T-cell (primary cell): ENCODE data around the gene GNB2. TPM values are rescaled to one million over a fixed set of nuclear protein-coding genes. Genes with fewer than 3 reads are reported as not detected.

Experiments used
- ATAC-seq, 4 experiments: fragments of 200-7000 bp in 3 of 4; fragments of 150-1000 bp in 1 of 4; cut with Tn5 transposase; replicated peaks in 1 of 4; 1 replicate in 3 of 4; 2 replicates in 1 of 4; pipeline ENCODE4 v1.10.0; 2021; ENCODE audit warnings: moderate library complexity in 3 of 4, mild to moderate bottlenecking in 2 of 4, moderate number of reproducible peaks in 1 of 4
- CTCF ChIA-PET, 2 donors: fragments of 300-600 bp; sonication (Branson Sonifier 250); formaldehyde crosslinking; loops; one replicate each; lab custom pipeline; 2022; ENCODE audit warnings: antibody characterized with exemption in 2 of 2; lab: Charles Lee
- POLR2A ChIA-PET, 2 donors: fragments of 300-600 bp; sonication (Branson Sonifier 250); formaldehyde crosslinking; loops; one replicate each; lab custom pipeline; 2022; ENCODE audit warnings: antibody characterized with exemption in 2 of 2; lab: Charles Lee
- DNase-seq, 35 experiments: peaks; one replicate each; pipeline versions ENCODE4 v3.0.0 to v3.0.0-alpha.2; 2013 to 2023
- H3K27ac ChIP-seq: one replicate; pipeline ENCODE4 v1.5.1; 2013; ENCODE audit warnings: low read length
- H3K27me3 ChIP-seq, 2 experiments: replicated peaks in 1 of 2; 1 replicate in 1 of 2; 2 replicates in 1 of 2; pipeline versions ENCODE4 v1.6.1 to v1.7.0; 2013; ENCODE audit warnings: low read length in 1 of 2, mixed read lengths in 1 of 2; ENCODE audit not compliant: control insufficient read depth in 2 of 2, insufficient read depth in 2 of 2; ENCODE audit errors: extremely low read depth in 1 of 2
- H3K36me3 ChIP-seq, 2 donors: 1 replicate in 1 of 2; 2 replicates in 1 of 2; pipeline versions ENCODE4 v1.6.1 to v1.7.0; 2013; ENCODE audit warnings: low read length in 1 of 2; ENCODE audit not compliant: control insufficient read depth in 2 of 2, insufficient read depth in 1 of 2; ENCODE audit errors: extremely low read depth in 1 of 2
- H3K4me1 ChIP-seq, 2 experiments: 1 replicate in 1 of 2; 2 replicates in 1 of 2; pipeline versions ENCODE4 v1.6.1 to v1.7.0; 2013; ENCODE audit warnings: low read length in 2 of 2, mixed read lengths in 1 of 2; ENCODE audit not compliant: insufficient read depth in 2 of 2, control insufficient read depth in 1 of 2; ENCODE audit errors: extremely low read depth in 1 of 2
- H3K4me3 ChIP-seq, 2 donors: 1 replicate in 1 of 2; 2 replicates in 1 of 2; pipeline versions ENCODE4 v1.5.1 to v1.7.0; 2013; ENCODE audit warnings: mild to moderate bottlenecking in 2 of 2, low read length in 1 of 2, moderate library complexity in 1 of 2; ENCODE audit not compliant: control insufficient read depth in 1 of 2; ENCODE audit errors: extremely low read depth in 1 of 2
- H3K9me3 ChIP-seq: 2 replicates; pipeline ENCODE4 v1.7.0; 2013
- H3K27ac Mint-ChIP-seq, 2 donors: one replicate each; pipeline ENCODE4 v1.8.0; 2020 to 2021; ENCODE audit warnings: mild to moderate bottlenecking in 2 of 2, mixed read lengths in 2 of 2
- H3K27me3 Mint-ChIP-seq, 2 donors: one replicate each; pipeline ENCODE4 v1.8.0; 2021 to 2022; ENCODE audit warnings: mixed read lengths in 2 of 2
- H3K36me3 Mint-ChIP-seq: one replicate; pipeline ENCODE4 v1.8.0; 2021; ENCODE audit warnings: mixed read lengths
- H3K4me1 Mint-ChIP-seq, 3 donors: one replicate each; pipeline ENCODE4 v1.8.0; 2020 to 2022; ENCODE audit warnings: mixed read lengths in 3 of 3, mild to moderate bottlenecking in 1 of 3
- H3K4me3 Mint-ChIP-seq, 3 donors: one replicate each; pipeline ENCODE4 v1.8.0; 2020 to 2022; ENCODE audit warnings: mild to moderate bottlenecking in 3 of 3, mixed read lengths in 3 of 3, moderate library complexity in 3 of 3
- H3K9me3 Mint-ChIP-seq, 3 donors: one replicate each; pipeline ENCODE4 v1.8.0; 2020 to 2022; ENCODE audit warnings: mixed read lengths in 3 of 3
- WGBS: methylation state at CpG from one replicate; pipeline ENCODE4 v1.1.5; 2013; ENCODE audit warnings: missing lambda C conversion rate; ENCODE audit not compliant: insufficient coverage; 5-methylcytosine and 5-hydroxymethylcytosine counted together
- total RNA-seq, 35 experiments: library from RNA in 6 of 35; stranded (reverse) in 6 of 35; fragments of 120-200 nt in 1 of 35; gene quantifications; one replicate each; pipeline versions ENCODE4 v1.2.1 to v1.2.4 and lab custom pipeline; 2013 to 2026

The GNB2 gene
- total RNA-seq, 5 donors from 2014 or later (not counting 1 experiment from before 2014, with no cell fraction given) = 101 to 175 (median 153) TPM

DNA sequence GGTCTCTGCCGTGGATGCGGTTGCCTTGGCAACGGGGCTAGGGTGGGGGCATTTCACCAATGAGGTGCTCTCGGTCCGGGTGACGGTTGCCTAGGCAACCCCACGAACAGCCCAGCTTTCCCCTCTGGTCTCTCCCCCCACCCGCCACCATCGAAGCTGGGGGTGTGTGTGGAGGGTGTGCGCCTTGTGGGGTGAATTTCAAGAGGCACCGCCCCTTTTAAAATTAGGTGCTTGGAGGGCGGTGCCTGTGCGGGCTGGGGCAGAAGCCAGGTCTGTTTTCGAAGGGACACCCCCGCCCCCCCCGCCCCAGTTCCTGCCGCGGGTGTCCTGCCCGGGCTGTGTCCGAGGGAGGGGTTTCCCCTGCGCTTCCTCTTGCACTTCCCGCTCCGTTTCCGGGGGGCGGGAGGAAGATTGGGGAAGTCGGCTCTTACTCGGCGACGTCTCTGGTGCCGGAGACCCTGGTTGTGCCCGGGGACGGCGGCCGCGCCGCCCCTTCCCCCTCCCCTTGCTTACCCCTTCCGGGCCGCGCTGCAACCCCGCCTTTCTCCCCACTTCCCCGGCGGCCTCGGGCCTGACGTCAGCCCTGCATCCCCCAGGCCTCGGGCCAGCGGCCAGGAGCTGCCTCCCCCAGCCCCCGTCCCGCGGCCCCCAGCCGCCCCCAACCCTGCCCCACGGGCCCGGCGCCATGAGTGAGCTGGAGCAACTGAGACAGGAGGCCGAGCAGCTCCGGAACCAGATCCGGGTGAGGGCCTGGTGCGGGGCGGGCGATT lies 2.2 kb downstream of the GNB2 start:
- Histone ChIP-seq H3K9me3 (no peaks in the 10 kb centered on the region), H3K27ac (peak overlapping the region; percentile 76), H3K36me3 (peaks cover 14 to 39% of the 10 kb centered on the region in 2 donors), H3K4me3 (peak overlapping the region; percentile 80 to 85), H3K4me1 (peaks cover 4 to 58% of the 10 kb centered on the region in 2 experiments), H3K27me3 (no peaks in the 10 kb centered on the region)
- peak overlapping the region; percentile 92 to 94 for H3K27ac Mint-ChIP-seq
- ATAC-seq (peak; percentile 55 to 66 (median 58)), DNase-seq (peak; percentile 77 to 96 (median 90))
- H3K27me3 Mint-ChIP-seq = no peaks in the 10 kb centered on the region
- H3K4me3 Mint-ChIP-seq = peak overlapping the region; percentile 89 to 96 (median 92)
- 2% methylated on average over 28 of the region's 59 CpGs for WGBS
- H3K9me3 Mint-ChIP-seq = no peaks in the 10 kb centered on the region
- H3K4me1 Mint-ChIP-seq = peaks cover 27 to 42% (median 36%) of the 10 kb centered on the region in 3 donors
- peaks cover 15% of the 10 kb centered on the region for H3K36me3 Mint-ChIP-seq
- POLR2A ChIA-PET = no interaction called here
- CTCF ChIA-PET = interaction anchor here (0.6 to 0.8 kb wide), 3 partner anchors 30 to 1178 kb away, joined by 3 to 7 read pairs (median 3); no protein-coding TSS in a partner anchor

DNA sequence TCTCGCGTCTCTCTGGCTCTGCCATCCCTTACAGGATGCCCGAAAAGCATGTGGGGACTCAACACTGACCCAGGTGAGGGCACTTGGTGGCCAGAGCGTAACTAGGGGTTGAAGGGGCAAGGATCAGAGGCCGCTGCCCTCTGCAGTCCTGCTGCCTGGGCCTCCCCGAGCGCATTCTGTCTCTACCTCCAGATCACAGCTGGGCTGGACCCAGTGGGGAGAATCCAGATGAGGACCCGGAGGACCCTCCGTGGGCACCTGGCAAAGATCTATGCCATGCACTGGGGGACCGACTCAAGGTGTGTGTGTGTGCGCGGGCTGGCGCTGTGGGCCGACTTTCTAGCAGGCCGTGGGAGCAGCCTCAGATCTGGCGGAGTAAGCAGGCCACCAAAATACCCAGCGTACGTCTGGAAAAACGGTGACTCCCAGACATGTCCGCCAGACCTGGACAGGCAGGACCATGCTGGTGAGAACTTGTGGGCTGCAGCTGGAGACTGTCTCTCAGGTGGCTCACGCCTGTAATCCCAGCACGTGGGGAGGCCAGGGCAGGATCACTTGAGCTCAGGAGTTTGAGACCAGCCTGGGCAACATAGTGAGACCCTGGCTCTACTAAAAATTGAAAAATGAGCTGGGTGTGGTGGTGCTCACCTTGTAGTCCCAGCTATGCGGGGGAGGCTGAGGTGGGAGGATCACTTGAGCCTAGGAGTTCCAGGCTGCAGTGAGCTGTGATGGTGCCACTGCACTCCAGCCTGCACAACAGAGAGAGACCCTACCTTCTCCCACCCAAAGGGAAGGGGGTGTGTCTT lies 3.2 kb downstream of the GNB2 start:
- peaks cover 9 to 67% of the 10 kb centered on the region in 2 experiments for H3K4me1 ChIP-seq

DNA sequence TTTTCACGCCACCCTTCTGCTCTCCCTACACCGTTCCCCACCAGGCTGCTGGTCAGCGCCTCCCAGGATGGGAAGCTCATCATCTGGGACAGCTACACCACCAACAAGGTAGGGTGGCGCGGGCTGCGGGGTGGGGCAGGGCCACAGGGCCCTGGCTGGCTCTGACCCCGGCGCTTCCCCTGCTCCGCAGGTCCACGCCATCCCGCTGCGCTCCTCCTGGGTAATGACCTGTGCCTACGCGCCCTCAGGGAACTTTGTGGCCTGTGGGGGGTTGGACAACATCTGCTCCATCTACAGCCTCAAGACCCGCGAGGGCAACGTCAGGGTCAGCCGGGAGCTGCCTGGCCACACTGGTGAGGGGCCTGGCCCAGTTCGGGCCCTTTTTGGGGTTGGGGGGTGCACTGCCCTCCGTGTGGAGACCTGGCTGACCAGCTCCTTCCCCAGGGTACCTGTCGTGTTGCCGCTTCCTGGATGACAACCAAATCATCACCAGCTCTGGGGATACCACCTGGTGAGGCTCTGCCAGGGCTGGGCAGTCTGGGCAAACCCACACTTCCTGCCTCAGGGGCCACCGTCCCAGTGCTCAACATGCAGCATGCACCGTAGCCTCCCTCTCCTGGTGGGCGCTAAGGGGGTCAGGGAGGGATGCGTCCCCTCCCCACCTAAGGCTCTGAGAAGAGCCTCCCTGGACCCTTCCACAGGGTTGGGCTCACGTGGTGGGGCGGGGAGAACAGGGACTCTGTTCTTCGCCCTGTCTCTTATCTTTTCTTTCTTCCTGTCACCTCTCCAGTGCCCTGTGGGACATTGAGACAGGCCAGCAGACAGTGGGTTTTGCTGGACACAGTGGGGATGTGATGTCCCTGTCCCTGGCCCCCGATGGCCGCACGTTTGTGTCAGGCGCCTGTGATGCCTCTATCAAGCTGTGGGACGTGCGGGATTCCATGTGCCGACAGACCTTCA lies 4.0 kb downstream of the GNB2 start:
- ChIA-PET POLR2A (interaction anchor here (0.6 to 0.7 kb wide), 2 partner anchors 238 to 1740 kb away, joined by 3 read pairs; no protein-coding TSS in a partner anchor), CTCF (no interaction called here)
- H3K36me3 Mint-ChIP-seq = peaks cover 15% of the 10 kb centered on the region
- H3K4me3 ChIP-seq = no peak overlapping the region
- peaks cover 19 to 51% of the 10 kb centered on the region in 2 donors for H3K36me3 ChIP-seq
- no peaks in the 10 kb centered on the region for H3K9me3 ChIP-seq
- H3K27me3 Mint-ChIP-seq = no peaks in the 10 kb centered on the region
- H3K27ac Mint-ChIP-seq = peak overlapping the region; percentile 90
- no peak overlapping the region for H3K27ac ChIP-seq
- H3K9me3 Mint-ChIP-seq = no peaks in the 10 kb centered on the region
- no peak for DNase-seq
- H3K4me3 Mint-ChIP-seq = peak overlapping the region; percentile 9 to 61 (median 47)
- H3K27me3 ChIP-seq = no peaks in the 10 kb centered on the region
- peaks cover 38 to 50% (median 47%) of the 10 kb centered on the region in 3 donors for H3K4me1 Mint-ChIP-seq
- peaks cover 11 to 72% of the 10 kb centered on the region in 2 experiments for H3K4me1 ChIP-seq
- no peak for ATAC-seq
- WGBS = 92% methylated on average over 24 of the region's 36 CpGs

More for the DNA sequence above, 3.2 kb downstream of the GNB2 start:
- H3K27me3 Mint-ChIP-seq = no peaks in the 10 kb centered on the region
- peak overlapping the region; percentile 90 for H3K27ac Mint-ChIP-seq
- Histone ChIP-seq H3K27ac (peak overlapping the region; percentile 76), H3K27me3 (no peaks in the 10 kb centered on the region), H3K36me3 (peaks cover 18 to 43% of the 10 kb centered on the region in 2 donors), H3K9me3 (no peaks in the 10 kb centered on the region), H3K4me3 (peak overlapping the region in 1 of 2 donors; percentile 85)
- POLR2A ChIA-PET = interaction anchor here in 1 of 2 donors (0.6 kb wide), 1 partner anchor 237 kb away, joined by 3 read pairs; no protein-coding TSS in a partner anchor
- DNase-seq (no peak), ATAC-seq (no peak)
- peaks cover 15% of the 10 kb centered on the region for H3K36me3 Mint-ChIP-seq
- WGBS = 85% methylated on average over 18 of the region's 23 CpGs
- H3K4me3 Mint-ChIP-seq = peak overlapping the region; percentile 75 to 96 (median 79)
- CTCF ChIA-PET = interaction anchor here in 1 of 2 donors (0.6 kb wide), 1 partner anchor 1177 kb away, joined by 7 read pairs; no protein-coding TSS in a partner anchor
- H3K4me1 Mint-ChIP-seq = peaks cover 35 to 48% (median 44%) of the 10 kb centered on the region in 3 donors
- no peaks in the 10 kb centered on the region for H3K9me3 Mint-ChIP-seq

DNA sequence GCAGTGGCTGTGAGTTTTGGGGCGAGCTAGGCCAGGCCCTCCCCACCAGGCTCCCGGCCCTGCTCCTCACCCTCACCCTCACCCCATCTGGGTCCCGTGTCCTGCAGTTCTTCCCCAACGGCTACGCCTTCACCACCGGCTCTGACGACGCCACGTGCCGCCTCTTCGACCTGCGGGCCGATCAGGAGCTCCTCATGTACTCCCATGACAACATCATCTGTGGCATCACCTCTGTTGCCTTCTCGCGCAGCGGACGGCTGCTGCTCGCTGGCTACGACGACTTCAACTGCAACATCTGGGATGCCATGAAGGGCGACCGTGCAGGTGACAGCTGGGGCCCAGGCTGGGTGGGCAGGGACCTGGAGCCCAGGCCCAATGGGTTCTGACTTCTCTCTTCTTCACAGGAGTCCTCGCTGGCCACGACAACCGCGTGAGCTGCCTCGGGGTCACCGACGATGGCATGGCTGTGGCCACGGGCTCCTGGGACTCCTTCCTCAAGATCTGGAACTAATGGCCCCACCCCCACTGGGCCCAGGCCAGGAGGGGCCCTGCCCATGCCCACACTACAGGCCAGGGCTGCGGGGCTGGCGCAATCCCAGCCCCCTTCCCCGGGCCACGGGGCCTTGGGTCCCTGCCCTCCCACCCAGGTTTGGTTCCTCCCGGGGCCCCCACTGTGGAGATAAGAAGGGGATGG lies 4.9 kb downstream of the GNB2 start:
- POLR2A ChIA-PET = interaction anchor here in 1 of 2 donors (0.7 kb wide), 1 partner anchor 1739 kb away, joined by 3 read pairs; no protein-coding TSS in a partner anchor

More for the DNA sequence above, 4.9 kb downstream of the GNB2 start:
- peaks cover 11 to 63% of the 10 kb centered on the region in 2 experiments for H3K4me1 ChIP-seq
- Mint-ChIP-seq H3K4me1 (peaks cover 38 to 44% (median 42%) of the 10 kb centered on the region in 3 donors), H3K27me3 (no peaks in the 10 kb centered on the region), H3K4me3 (peak overlapping the region in 2 of 3 donors; percentile 24 to 47), H3K36me3 (peaks cover 18% of the 10 kb centered on the region), H3K27ac (peak overlapping the region; percentile 67 to 88), H3K9me3 (no peaks in the 10 kb centered on the region)
- H3K27me3 ChIP-seq = no peaks in the 10 kb centered on the region
- CTCF ChIA-PET = interaction anchor here in 1 of 2 donors (0.5 kb wide), 1 partner anchor 13 kb away, joined by 3 read pairs; no protein-coding TSS in a partner anchor
- H3K27ac ChIP-seq = no peak overlapping the region
- no peak overlapping the region for H3K4me3 ChIP-seq
- DNase-seq (peak in 1 of 35 experiments; percentile 18), ATAC-seq (no peak)
- H3K36me3 ChIP-seq = peaks cover 21 to 57% of the 10 kb centered on the region in 2 donors
- no peaks in the 10 kb centered on the region for H3K9me3 ChIP-seq
- WGBS = 88% methylated on average over 30 of the region's 35 CpGs
